Measurements from ENCODE around the gene PPAT.

GRCh38 chr4:56408978-56409377 lies 26.4 kb downstream of the PPAT start:
- TF ChIP-seq CTCF (IDR thresholded peaks at IDR 0.05; ENCODE audit: insufficient read depth, low read depth, low read length) = no peak
- no peak for TF ChIP-seq EZH2 (IDR thresholded peaks at IDR 0.05; ENCODE audit: insufficient read depth, low read length)

Data from astrocyte (in vitro differentiated cells and primary cell).